Endothelial cell of umbilical vein (primary cell): ENCODE results near the gene NR1D1. TPM values are rescaled to one million over a fixed set of nuclear protein-coding genes. Genes with fewer than 3 reads are reported as not detected.

Experiments
- BruUV-seq: library from RNA; stranded (reverse); fragments of 400-500 nt; replicated peaks from 2 replicates; lab custom pipeline; 2021; lab: Mats Ljungman, UMichigan
- CTCF ChIA-PET: fragments of 300-600, 350-600 bp; sonication (Branson Sonifier 250); formaldehyde crosslinking; loops from one replicate; lab custom pipeline; 2021; ENCODE audit warnings: antibody characterized with exemption, inconsistent platforms; lab: Charles Lee
- POLR2A ChIA-PET: fragments of 300-600, 350-600 bp; sonication (Branson Sonifier 250); formaldehyde crosslinking; loops from one replicate; lab custom pipeline; 2021; ENCODE audit warnings: antibody characterized with exemption, inconsistent platforms; lab: Charles Lee
- DNase-seq: peaks from one replicate; pipeline ENCODE4 v3.0.0-alpha.2; 2011; ENCODE audit warnings: low read depth, low spot score
- FAIRE-seq: peaks from 2 replicates; lab custom pipeline; 2011; peaks lifted over from hg19 to GRCh38; lab: Jason Lieb, UNC
- H2AFZ ChIP-seq: 2 replicates; pipeline ENCODE4 v1.6.0; 2012; ENCODE audit warnings: low read depth, low read length, control low read depth, inconsistent platforms
- H3K27ac ChIP-seq: 2 replicates; pipeline ENCODE4 v1.5.1; 2011; ENCODE audit warnings: low read depth, mild to moderate bottlenecking, control low read depth, low read length, moderate library complexity; ENCODE audit not compliant: insufficient read depth
- H3K27me3 ChIP-seq, 2 experiments: 2 replicates each; pipeline versions ENCODE4 v1.6.0 to v1.6.1; 2011; ENCODE audit warnings: low read length in 2 of 2, mixed read lengths in 1 of 2; ENCODE audit not compliant: control insufficient read depth in 2 of 2, insufficient read depth in 2 of 2
- H3K36me3 ChIP-seq, 2 experiments: 2 replicates in 1 of 2; 3 replicates in 1 of 2; pipeline ENCODE4 v1.5.1; 2011; ENCODE audit warnings: low read length in 2 of 2, mild to moderate bottlenecking in 1 of 2, moderate library complexity in 1 of 2; ENCODE audit not compliant: control insufficient read depth in 2 of 2, insufficient read depth in 2 of 2; ENCODE audit errors: extremely low read depth in 1 of 2
- H3K4me1 ChIP-seq: 3 replicates; pipeline ENCODE4 v1.5.1; 2011; ENCODE audit warnings: mild to moderate bottlenecking, low read length; ENCODE audit not compliant: control insufficient read depth, insufficient read depth; ENCODE audit errors: extremely low read depth
- H3K4me2 ChIP-seq: 2 replicates; pipeline ENCODE4 v1.6.1; 2011; ENCODE audit warnings: low read length, control low read depth, mixed read lengths; ENCODE audit not compliant: insufficient read depth
- H3K4me3 ChIP-seq, 3 experiments: fragments of 200-600 bp in 1 of 3; sonication (generic), shearing (Covaris generic) in 1 of 3; replicated peaks in 1 of 3; 2 replicates each; pipeline ENCODE4 v1.5.1; 2011 to 2016; ENCODE audit warnings: control low read depth in 3 of 3, low read length in 3 of 3, mild to moderate bottlenecking in 2 of 3, inconsistent platforms in 1 of 3, low read depth in 1 of 3, moderate library complexity in 1 of 3; ENCODE audit not compliant: insufficient read depth in 1 of 3
- H3K79me2 ChIP-seq: 2 replicates; pipeline ENCODE4 v1.6.0; 2012; ENCODE audit warnings: low read length, inconsistent platforms; ENCODE audit not compliant: control insufficient read depth, insufficient read depth
- H3K9ac ChIP-seq: replicated peaks from 2 replicates; pipeline ENCODE3; 2011; ENCODE audit warnings: low read length, control low read depth; ENCODE audit not compliant: insufficient read depth; ENCODE audit errors: extremely low read depth
- H3K9me1 ChIP-seq: replicated peaks from 3 replicates; pipeline ENCODE4 v1.6.0; 2011; ENCODE audit warnings: mild to moderate bottlenecking, low read length; ENCODE audit not compliant: control insufficient read depth, insufficient read depth; ENCODE audit errors: extremely low read depth
- H3K9me3 ChIP-seq: replicated peaks from 2 replicates; pipeline ENCODE4 v1.5.1; 2012; ENCODE audit warnings: low read length, inconsistent platforms; ENCODE audit not compliant: control insufficient read depth, insufficient read depth
- H4K20me1 ChIP-seq: replicated peaks from 2 replicates; pipeline ENCODE3; 2011; ENCODE audit warnings: mild to moderate bottlenecking, low read length; ENCODE audit not compliant: control insufficient read depth, insufficient read depth; ENCODE audit errors: extremely low read depth
- CTCF ChIP-seq, 2 donors: IDR thresholded peaks; 1 replicate in 1 of 2; 2 replicates in 1 of 2; pipeline ENCODE4 v1.5.1; 2011; ENCODE audit warnings: low read length in 2 of 2, mild to moderate bottlenecking in 2 of 2, moderate library complexity in 2 of 2, control low read depth in 1 of 2, inconsistent platforms in 1 of 2, low read depth in 1 of 2; ENCODE audit not compliant: insufficient read depth in 1 of 2; ENCODE audit errors: extremely low read depth in 1 of 2
- EZH2 ChIP-seq: IDR thresholded peaks from 2 replicates; pipeline ENCODE4 v1.6.1; 2012; ENCODE audit warnings: borderline replicate concordance, low read depth, mild to moderate bottlenecking, moderate library complexity, low read length, inconsistent platforms; ENCODE audit not compliant: severe bottlenecking
- FOS ChIP-seq: IDR thresholded peaks from 2 replicates; pipeline ENCODE4 v1.6.1; 2011; ENCODE audit warnings: mild to moderate bottlenecking, low read length, moderate library complexity, borderline replicate concordance; ENCODE audit not compliant: insufficient read depth
- GATA2 ChIP-seq: IDR thresholded peaks from 2 replicates; pipeline ENCODE4 v1.7.0; 2011; ENCODE audit warnings: low read depth, mild to moderate bottlenecking, moderate library complexity, mixed read lengths, low read length; ENCODE audit not compliant: insufficient read length, insufficient read depth
- JUN ChIP-seq: IDR thresholded peaks from 2 replicates; pipeline ENCODE4 v1.6.1; 2011; ENCODE audit warnings: borderline replicate concordance, low read depth; ENCODE audit not compliant: insufficient read length, insufficient read depth
- MAX ChIP-seq: IDR thresholded peaks from 2 replicates; pipeline ENCODE4 v1.6.1; 2011; ENCODE audit not compliant: insufficient read depth, insufficient read length
- MYC ChIP-seq: IDR thresholded peaks from one replicate; pipeline ENCODE4 v1.6.1; 2011; ENCODE audit warnings: mild to moderate bottlenecking, low read depth, low read length
- POLR2A ChIP-seq: IDR thresholded peaks from 2 replicates; pipeline ENCODE4 v1.6.1; 2012; ENCODE audit warnings: low read depth, mild to moderate bottlenecking, control low read depth, low read length
- POLR2AphosphoS5 ChIP-seq: IDR thresholded peaks from 2 replicates; pipeline ENCODE4 v1.6.1; 2012; ENCODE audit warnings: low read depth, mild to moderate bottlenecking, control low read depth, low read length, moderate library complexity; ENCODE audit not compliant: insufficient read depth
- dilution Hi-C: fragments of 300-500 bp; cut with MboI; formaldehyde crosslinking; loops from one replicate; pipeline ENCODE4 v1.15.0; 2019; ENCODE audit warnings: low sequenced_read_pairs; ENCODE audit not compliant: extremely low pct_ligation_motif_present
- intact Hi-C: fragments of 100-400 bp; cut with micrococcal nuclease; formaldehyde crosslinking; loops from one replicate; pipeline ENCODE4 v1.10.0; 2022
- polyA plus RNA-seq, 4 experiments: library from polyadenylated mRNA; depleted of rRNA in 3 of 4; stranded (reverse) in 3 of 4; unstranded in 1 of 4; fragments of >200 nt; gene quantifications; 2 replicates each; pipeline versions ENCODE4 v1.2.1 to v1.2.3, GENCODE V29; 2011 to 2012; ENCODE audit warnings: missing spikeins in 1 of 4
- total RNA-seq: library from RNA; stranded (reverse); gene quantifications from 2 replicates; pipeline ENCODE4 v1.2.3, GENCODE V29; 2021

NR1D1 gene
- total and polyA plus RNA-seq, 2 donors (not counting 3 experiments of a cell fraction or from before 2014, with no cell fraction given), result 2.5 to 5.2 TPM

GRCh38 chr17:40071313-40072039 is 28.9 kb downstream of the NR1D1 start:
- intact Hi-C loops (no loop called here), dilution Hi-C loops (no loop called here)
- no peaks in the 10 kb centered on the region for H3K9me3 ChIP-seq
- H3K4me2 ChIP-seq, result no peak overlapping the region
- FAIRE-seq (no peak), DNase-seq (no peak)
- peaks cover 35% of the 10 kb centered on the region for H3K4me1 ChIP-seq
- no TSS peak for BruUV-seq
- H3K9me1 ChIP-seq, result no peaks in the 10 kb centered on the region
- CTCF ChIA-PET, result interaction anchor here (0.5 to 2.2 kb wide), 4 partner anchors 15 to 45 kb away, joined by 3 to 7 read pairs (median 4); no protein-coding TSS in a partner anchor
- H4K20me1 ChIP-seq, result no peaks in the 10 kb centered on the region
- H3K79me2 ChIP-seq, result peaks cover 2% of the 10 kb centered on the region
- no peak overlapping the region for H3K9ac ChIP-seq
- TF ChIP-seq GATA2 (no peak), JUN (no peak)
- H3K36me3 ChIP-seq, result peaks cover 0 to 8% of the 10 kb centered on the region in 2 experiments
- POLR2A ChIA-PET, result no interaction called here
- H3K4me3 ChIP-seq, result no peak overlapping the region
- H3K27ac ChIP-seq, result no peak overlapping the region
- H2AFZ ChIP-seq, result no peak overlapping the region
- no peaks in the 10 kb centered on the region for H3K27me3 ChIP-seq

GRCh38 chr17:40070709-40071312 is 29.6 kb downstream of the NR1D1 start:
- H3K36me3 ChIP-seq, result peaks cover 0 to 5% of the 10 kb centered on the region in 2 experiments
- H3K27me3 ChIP-seq, result no peaks in the 10 kb centered on the region
- no peaks in the 10 kb centered on the region for H4K20me1 ChIP-seq
- H3K4me3 ChIP-seq, result no peak overlapping the region
- intact Hi-C loops (no loop called here), dilution Hi-C loops (no loop called here)
- no peak overlapping the region for H2AFZ ChIP-seq
- TF ChIP-seq MAX, result no peak
- no peak for TF ChIP-seq MYC
- TF ChIP-seq FOS, result no peak
- no peak for TF ChIP-seq EZH2
- no peak for TF ChIP-seq POLR2A
- TF ChIP-seq POLR2AphosphoS5, result no peak
- no peak for TF ChIP-seq JUN
- TF ChIP-seq CTCF (IDR thresholded peaks at IDR 0.05; ENCODE audit: extremely low read depth in 1 of 2, insufficient read depth in 1 of 2, low read depth in 1 of 2, low read length in 2 of 2), result no peak
- no peak for TF ChIP-seq GATA2
- H3K9me1 ChIP-seq, result no peaks in the 10 kb centered on the region
- FAIRE-seq (no peak), DNase-seq (no peak)
- H3K79me2 ChIP-seq, result peaks cover 2% of the 10 kb centered on the region
- no peaks in the 10 kb centered on the region for H3K9me3 ChIP-seq
- H3K9ac ChIP-seq, result no peak overlapping the region
- ChIA-PET POLR2A (no interaction called here), CTCF (interaction anchor here (0.5 to 1.3 kb wide), 2 partner anchors 16 to 32 kb away, joined by 3 to 6 read pairs; no protein-coding TSS in a partner anchor)
- no peak overlapping the region for H3K27ac ChIP-seq
- peaks cover 35% of the 10 kb centered on the region for H3K4me1 ChIP-seq
- H3K4me2 ChIP-seq, result no peak overlapping the region
- BruUV-seq, result no TSS peak
